SH-SY5Y (cell line): ENCODE data around the gene DAAM1.

Experiments used
- GATA2 ChIP-seq: IDR thresholded peaks from 2 replicates; pipeline ENCODE4 v1.6.1; 2011; ENCODE audit warnings: mild to moderate bottlenecking, low read depth, low read length
- GATA3 ChIP-seq: IDR thresholded peaks from 2 replicates; pipeline ENCODE4 v1.6.1; 2011; ENCODE audit warnings: low read depth, mild to moderate bottlenecking, low read length, moderate library complexity

GRCh38 chr14:59371771-59372170, 183.3 kb downstream of the DAAM1 start:
- TF ChIP-seq GATA2 = no peak
- no peak for TF ChIP-seq GATA3
